HepG2 (cell line): Measurements from ENCODE around the gene IQCH. TPM values are rescaled to one million over a fixed set of nuclear protein-coding genes. Genes with fewer than 3 reads are reported as not detected.

Experiments
- ATM ChIP-seq: fragments of 450-650 bp; IDR thresholded peaks from 2 replicates; pipeline ENCODE4 v1.7.1; 2017; ENCODE audit warnings: mild to moderate bottlenecking, borderline replicate concordance
- HNRNPH1 ChIP-seq: fragments of 200-400 bp; formaldehyde crosslinking; optimal IDR thresholded peaks from 2 replicates; pipeline ENCODE3; 2017; ENCODE audit warnings: mild to moderate bottlenecking, low read depth, low read length
- NBN ChIP-seq: fragments of 450-650 bp; conservative IDR thresholded peaks from 2 replicates; pipeline ENCODE4 v1.6.1; 2017
- SNAI1 ChIP-seq: sonication (generic); formaldehyde crosslinking; IDR thresholded peaks from 2 replicates; pipeline ENCODE4 v1.5.0; 2020; ENCODE audit warnings: mild to moderate bottlenecking, missing genetic modification reagents, borderline replicate concordance
- TAF1 ChIP-seq: sonication (generic); formaldehyde crosslinking; IDR thresholded peaks from 2 replicates; pipeline ENCODE4 v1.4.0; 2020; ENCODE audit warnings: missing genetic modification reagents
- TBX3 ChIP-seq: fragments of 450-650 bp; IDR thresholded peaks from 2 replicates; pipeline ENCODE4 v1.6.1; 2017; ENCODE audit warnings: antibody characterized with exemption, mild to moderate bottlenecking, inconsistent platforms, borderline replicate concordance
- TCF7L2 ChIP-seq: IDR thresholded peaks from 2 replicates; pipeline ENCODE4 v1.6.1; 2011; ENCODE audit warnings: mild to moderate bottlenecking, low read depth, low read length, moderate library complexity
- YEATS2 ChIP-seq: sonication (generic); formaldehyde crosslinking; IDR thresholded peaks from 2 replicates; pipeline ENCODE4 v1.4.0; 2020; ENCODE audit warnings: missing genetic modification reagents, borderline replicate concordance
- ZNF598 ChIP-seq: sonication (generic); formaldehyde crosslinking; IDR thresholded peaks from 2 replicates; pipeline ENCODE4 v1.5.1; 2020; ENCODE audit warnings: mild to moderate bottlenecking, missing genetic modification reagents, borderline replicate concordance
- ZNF749 ChIP-seq: sonication (generic); formaldehyde crosslinking; IDR thresholded peaks from 2 replicates; pipeline ENCODE4 v1.8.0; 2022; ENCODE audit warnings: mild to moderate bottlenecking, missing genetic modification reagents, moderate library complexity, borderline replicate concordance
- ZNF781 ChIP-seq: sonication (generic); formaldehyde crosslinking; IDR thresholded peaks from 2 replicates; pipeline ENCODE4 v1.5.1; 2020; ENCODE audit warnings: borderline replicate concordance, mild to moderate bottlenecking, missing genetic modification reagents; ENCODE audit errors: not compliant biosample characterization
- polyA plus RNA-seq, 8 experiments: library from polyadenylated mRNA; depleted of rRNA in 3 of 8; stranded (reverse) in 7 of 8; unstranded in 1 of 8; fragments of >200 nt; fragmentation: Illumina TruSeq in 4 of 8; extraction: Trizol in 4 of 8; gene quantifications; 2 replicates each; pipeline versions ENCODE4 v1.2.1 to v1.2.3, GENCODE V29; 2011 to 2016; ENCODE audit warnings: low read depth in 4 of 8, missing spikeins in 1 of 8, mixed read lengths in 1 of 8; ENCODE audit not compliant: insufficient read depth in 1 of 8
- total RNA-seq, 5 experiments: library from RNA; depleted of rRNA; stranded (reverse); fragments of >200 nt; fragmentation: Illumina TruSeq; extraction: Trizol; gene quantifications; 2 replicates each; pipeline ENCODE4 v1.2.3, GENCODE V29; 2016; ENCODE audit warnings: low read depth in 1 of 5
- TF ChIP-seq, protein P1 (sequence below): sonication (generic); formaldehyde crosslinking; IDR thresholded peaks from 2 replicates; pipeline ENCODE4 v1.5.0; 2020; ENCODE audit warnings: mild to moderate bottlenecking, missing genetic modification reagents
- TF ChIP-seq, protein P2 (sequence below): sonication (generic); formaldehyde crosslinking; IDR thresholded peaks from 2 replicates; pipeline ENCODE4 v1.8.1; 2023; ENCODE audit warnings: missing genetic modification reagents, mild to moderate bottlenecking, borderline replicate concordance
- TF ChIP-seq, protein P3 (sequence below): sonication (generic); formaldehyde crosslinking; IDR thresholded peaks from 2 replicates; pipeline ENCODE4 v1.4.0; 2020; ENCODE audit warnings: missing genetic modification reagents
- TF ChIP-seq, protein P4 (sequence below): sonication (generic); formaldehyde crosslinking; IDR thresholded peaks from 2 replicates; pipeline ENCODE4 v1.4.0; 2020; ENCODE audit warnings: missing genetic modification reagents
- TF ChIP-seq, protein P5 (sequence below): sonication (generic); formaldehyde crosslinking; IDR thresholded peaks from 2 replicates; pipeline ENCODE4 v1.9.0; 2021; ENCODE audit warnings: missing genetic modification reagents, mild to moderate bottlenecking, borderline replicate concordance
- TF ChIP-seq, protein P6 (sequence below): sonication (generic); formaldehyde crosslinking; IDR thresholded peaks from 2 replicates; pipeline ENCODE4 v1.5.0; 2020; ENCODE audit warnings: missing genetic modification reagents
- TF ChIP-seq, protein P7 (sequence below): sonication (generic); formaldehyde crosslinking; IDR thresholded peaks from 2 replicates; pipeline ENCODE4 v1.5.1; 2020; ENCODE audit warnings: mild to moderate bottlenecking, missing genetic modification reagents, moderate library complexity
- TF ChIP-seq, protein P8 (sequence below): sonication (generic); formaldehyde crosslinking; IDR thresholded peaks from 2 replicates; pipeline ENCODE4 v1.4.0; 2020; ENCODE audit warnings: mild to moderate bottlenecking, missing genetic modification reagents

Gene IQCH
- total and polyA plus RNA-seq, 2 of the 13 experiments (the other 11 are each of a cell fraction or from before 2014, with no cell fraction given) = 0.16 to 0.55 TPM

DNA sequence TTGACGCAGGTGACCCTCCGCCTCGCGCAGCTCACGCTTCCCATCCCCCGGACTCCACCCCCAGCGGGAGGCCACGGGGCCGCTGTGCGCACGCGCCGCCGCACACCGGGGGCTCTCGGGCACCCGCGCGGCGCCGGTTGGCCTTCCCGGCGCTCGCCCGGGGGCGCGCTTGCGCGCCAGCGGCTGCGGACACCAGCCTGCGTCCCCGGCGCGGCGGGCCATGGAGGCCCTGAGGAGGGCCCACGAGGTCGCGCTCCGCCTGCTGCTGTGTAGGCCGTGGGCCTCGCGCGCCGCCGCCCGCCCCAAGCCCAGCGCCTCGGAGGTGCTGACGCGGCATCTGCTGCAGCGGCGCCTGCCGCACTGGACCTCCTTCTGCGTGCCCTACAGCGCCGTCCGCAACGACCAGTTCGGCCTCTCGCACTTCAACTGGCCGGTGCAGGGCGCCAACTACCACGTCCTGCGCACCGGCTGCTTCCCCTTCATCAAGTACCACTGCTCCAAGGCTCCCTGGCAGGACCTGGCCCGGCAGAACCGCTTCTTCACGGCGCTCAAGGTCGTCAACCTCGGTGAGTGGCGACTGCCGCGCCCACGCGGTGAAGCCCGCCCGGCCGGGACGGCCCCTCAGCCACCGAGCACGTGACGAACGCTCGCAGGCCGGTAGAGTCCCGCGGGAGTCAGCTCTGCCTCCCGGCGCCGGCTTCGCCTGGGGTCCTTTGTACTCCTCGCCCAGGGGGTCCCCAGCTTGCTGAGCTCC is 266.6 kb downstream of the IQCH start, which contains the start of gene C15orf61 (continued):
- TF ChIP-seq, protein P1, sequence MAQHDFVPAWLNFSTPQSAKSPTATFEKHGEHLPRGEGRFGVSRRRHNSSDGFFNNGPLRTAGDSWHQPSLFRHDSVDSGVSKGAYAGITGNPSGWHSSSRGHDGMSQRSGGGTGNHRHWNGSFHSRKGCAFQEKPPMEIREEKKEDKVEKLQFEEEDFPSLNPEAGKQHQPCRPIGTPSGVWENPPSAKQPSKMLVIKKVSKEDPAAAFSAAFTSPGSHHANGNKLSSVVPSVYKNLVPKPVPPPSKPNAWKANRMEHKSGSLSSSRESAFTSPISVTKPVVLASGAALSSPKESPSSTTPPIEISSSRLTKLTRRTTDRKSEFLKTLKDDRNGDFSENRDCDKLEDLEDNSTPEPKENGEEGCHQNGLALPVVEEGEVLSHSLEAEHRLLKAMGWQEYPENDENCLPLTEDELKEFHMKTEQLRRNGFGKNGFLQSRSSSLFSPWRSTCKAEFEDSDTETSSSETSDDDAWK (CRISPR knock-in tag) = no peak
- TF ChIP-seq, protein P2, sequence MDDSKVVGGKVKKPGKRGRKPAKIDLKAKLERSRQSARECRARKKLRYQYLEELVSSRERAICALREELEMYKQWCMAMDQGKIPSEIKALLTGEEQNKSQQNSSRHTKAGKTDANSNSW (CRISPR knock-in tag) = no peak
- peak; percentile 63; the same call in 1 of the 2 replicates for TF ChIP-seq YEATS2 (CRISPR knock-in tag)
- no peak for TF ChIP-seq ATM
- TF ChIP-seq SNAI1 (CRISPR knock-in tag) = no peak
- TF ChIP-seq, protein P3, sequence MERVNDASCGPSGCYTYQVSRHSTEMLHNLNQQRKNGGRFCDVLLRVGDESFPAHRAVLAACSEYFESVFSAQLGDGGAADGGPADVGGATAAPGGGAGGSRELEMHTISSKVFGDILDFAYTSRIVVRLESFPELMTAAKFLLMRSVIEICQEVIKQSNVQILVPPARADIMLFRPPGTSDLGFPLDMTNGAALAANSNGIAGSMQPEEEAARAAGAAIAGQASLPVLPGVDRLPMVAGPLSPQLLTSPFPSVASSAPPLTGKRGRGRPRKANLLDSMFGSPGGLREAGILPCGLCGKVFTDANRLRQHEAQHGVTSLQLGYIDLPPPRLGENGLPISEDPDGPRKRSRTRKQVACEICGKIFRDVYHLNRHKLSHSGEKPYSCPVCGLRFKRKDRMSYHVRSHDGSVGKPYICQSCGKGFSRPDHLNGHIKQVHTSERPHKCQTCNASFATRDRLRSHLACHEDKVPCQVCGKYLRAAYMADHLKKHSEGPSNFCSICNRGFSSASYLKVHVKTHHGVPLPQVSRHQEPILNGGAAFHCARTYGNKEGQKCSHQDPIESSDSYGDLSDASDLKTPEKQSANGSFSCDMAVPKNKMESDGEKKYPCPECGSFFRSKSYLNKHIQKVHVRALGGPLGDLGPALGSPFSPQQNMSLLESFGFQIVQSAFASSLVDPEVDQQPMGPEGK = peak; percentile 62
- TF ChIP-seq NBN = no peak
- peak; percentile 89 for TF ChIP-seq ZNF598 (CRISPR knock-in tag)
- TF ChIP-seq TAF1 (CRISPR knock-in tag) = peak; percentile 77
- TF ChIP-seq HNRNPH1 = no peak
- TF ChIP-seq, protein P4, sequence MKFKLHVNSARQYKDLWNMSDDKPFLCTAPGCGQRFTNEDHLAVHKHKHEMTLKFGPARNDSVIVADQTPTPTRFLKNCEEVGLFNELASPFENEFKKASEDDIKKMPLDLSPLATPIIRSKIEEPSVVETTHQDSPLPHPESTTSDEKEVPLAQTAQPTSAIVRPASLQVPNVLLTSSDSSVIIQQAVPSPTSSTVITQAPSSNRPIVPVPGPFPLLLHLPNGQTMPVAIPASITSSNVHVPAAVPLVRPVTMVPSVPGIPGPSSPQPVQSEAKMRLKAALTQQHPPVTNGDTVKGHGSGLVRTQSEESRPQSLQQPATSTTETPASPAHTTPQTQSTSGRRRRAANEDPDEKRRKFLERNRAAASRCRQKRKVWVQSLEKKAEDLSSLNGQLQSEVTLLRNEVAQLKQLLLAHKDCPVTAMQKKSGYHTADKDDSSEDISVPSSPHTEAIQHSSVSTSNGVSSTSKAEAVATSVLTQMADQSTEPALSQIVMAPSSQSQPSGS (CRISPR knock-in tag) = peak; percentile 72
- peak; percentile 87 for TF ChIP-seq ZNF749 (CRISPR knock-in tag)
- TF ChIP-seq TBX3 = no peak
- no peak for TF ChIP-seq TCF7L2
- TF ChIP-seq, protein P5, sequence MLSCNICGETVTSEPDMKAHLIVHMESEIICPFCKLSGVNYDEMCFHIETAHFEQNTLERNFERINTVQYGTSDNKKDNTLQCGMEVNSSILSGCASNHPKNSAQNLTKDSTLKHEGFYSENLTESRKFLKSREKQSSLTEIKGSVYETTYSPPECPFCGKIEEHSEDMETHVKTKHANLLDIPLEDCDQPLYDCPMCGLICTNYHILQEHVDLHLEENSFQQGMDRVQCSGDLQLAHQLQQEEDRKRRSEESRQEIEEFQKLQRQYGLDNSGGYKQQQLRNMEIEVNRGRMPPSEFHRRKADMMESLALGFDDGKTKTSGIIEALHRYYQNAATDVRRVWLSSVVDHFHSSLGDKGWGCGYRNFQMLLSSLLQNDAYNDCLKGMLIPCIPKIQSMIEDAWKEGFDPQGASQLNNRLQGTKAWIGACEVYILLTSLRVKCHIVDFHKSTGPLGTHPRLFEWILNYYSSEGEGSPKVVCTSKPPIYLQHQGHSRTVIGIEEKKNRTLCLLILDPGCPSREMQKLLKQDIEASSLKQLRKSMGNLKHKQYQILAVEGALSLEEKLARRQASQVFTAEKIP (CRISPR knock-in tag) = no peak
- TF ChIP-seq, protein P6, sequence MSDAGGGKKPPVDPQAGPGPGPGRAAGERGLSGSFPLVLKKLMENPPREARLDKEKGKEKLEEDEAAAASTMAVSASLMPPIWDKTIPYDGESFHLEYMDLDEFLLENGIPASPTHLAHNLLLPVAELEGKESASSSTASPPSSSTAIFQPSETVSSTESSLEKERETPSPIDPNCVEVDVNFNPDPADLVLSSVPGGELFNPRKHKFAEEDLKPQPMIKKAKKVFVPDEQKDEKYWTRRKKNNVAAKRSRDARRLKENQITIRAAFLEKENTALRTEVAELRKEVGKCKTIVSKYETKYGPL = peak; percentile 71
- TF ChIP-seq, protein P7, sequence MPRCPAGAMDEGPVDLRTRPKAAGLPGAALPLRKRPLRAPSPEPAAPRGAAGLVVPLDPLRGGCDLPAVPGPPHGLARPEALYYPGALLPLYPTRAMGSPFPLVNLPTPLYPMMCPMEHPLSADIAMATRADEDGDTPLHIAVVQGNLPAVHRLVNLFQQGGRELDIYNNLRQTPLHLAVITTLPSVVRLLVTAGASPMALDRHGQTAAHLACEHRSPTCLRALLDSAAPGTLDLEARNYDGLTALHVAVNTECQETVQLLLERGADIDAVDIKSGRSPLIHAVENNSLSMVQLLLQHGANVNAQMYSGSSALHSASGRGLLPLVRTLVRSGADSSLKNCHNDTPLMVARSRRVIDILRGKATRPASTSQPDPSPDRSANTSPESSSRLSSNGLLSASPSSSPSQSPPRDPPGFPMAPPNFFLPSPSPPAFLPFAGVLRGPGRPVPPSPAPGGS = peak; percentile 96
- TF ChIP-seq, protein P8, sequence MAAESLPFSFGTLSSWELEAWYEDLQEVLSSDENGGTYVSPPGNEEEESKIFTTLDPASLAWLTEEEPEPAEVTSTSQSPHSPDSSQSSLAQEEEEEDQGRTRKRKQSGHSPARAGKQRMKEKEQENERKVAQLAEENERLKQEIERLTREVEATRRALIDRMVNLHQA = no peak
- peak; percentile 84 for TF ChIP-seq ZNF781 (CRISPR knock-in tag)
